Gastroesophageal sphincter (tissue), 3 donors: ENCODE data around the gene ANKMY2.

Source experiments
- CTCF ChIP-seq, 4 experiments: fragments of 200-600 bp in 2 of 4; fragments of 450-650 bp in 2 of 4; sonication (generic) in 1 of 4; IDR thresholded peaks; one replicate each; pipeline ENCODE4 v1.5.1; 2017 to 2019; ENCODE audit warnings: antibody characterized with exemption in 4 of 4, mild to moderate bottlenecking in 2 of 4, moderate library complexity in 2 of 4
- EP300 ChIP-seq: sonication (generic); formaldehyde crosslinking; IDR thresholded peaks from one replicate; pipeline ENCODE4 v1.6.1; 2017; ENCODE audit warnings: antibody characterized with exemption, mild to moderate bottlenecking
- POLR2A ChIP-seq, 2 donors: fragments of 450-650 bp; IDR thresholded peaks; one replicate each; pipeline ENCODE4 v1.6.1; 2017; ENCODE audit warnings: antibody characterized with exemption in 2 of 2, mild to moderate bottlenecking in 2 of 2, moderate library complexity in 1 of 2
- POLR2AphosphoS5 ChIP-seq: sonication (generic); formaldehyde crosslinking; IDR thresholded peaks from one replicate; pipeline ENCODE4 v1.6.1; 2017; ENCODE audit warnings: antibody characterized with exemption

- TF ChIP-seq POLR2A (IDR thresholded peaks at IDR 0.05) (no peak), POLR2AphosphoS5 (no peak), CTCF (IDR thresholded peaks at IDR 0.05) (no peak), EP300 (no peak)
Observed at GRCh38 chr7:16656141-16656540, 10.6 kb upstream of the ANKMY2 start.
